Skeletal muscle satellite cell (primary cell): ENCODE results near the gene SGSM2.
"Not testable (repeated sequence)": the region's sequence is repeated elsewhere in the genome, so short reads cannot be mapped to it uniquely, and the experiment has no call there.

Source experiments
- H3K27me3 ChIP-seq: 2 replicates; pipeline ENCODE4 v1.7.0; 2013; ENCODE audit warnings: low read length; ENCODE audit not compliant: control insufficient read depth, insufficient read depth
- H3K36me3 ChIP-seq: 2 replicates; pipeline ENCODE4 v1.7.0; 2013; ENCODE audit warnings: mild to moderate bottlenecking, control low read depth, low read length; ENCODE audit not compliant: insufficient read depth
- H3K4me1 ChIP-seq: 2 replicates; pipeline ENCODE4 v1.7.0; 2013; ENCODE audit warnings: low read length; ENCODE audit not compliant: control insufficient read depth, insufficient read depth
- H3K4me2 ChIP-seq: 2 replicates; pipeline ENCODE4 v1.7.0; 2013; ENCODE audit warnings: mild to moderate bottlenecking, low read length
- H3K4me3 ChIP-seq: 2 replicates; pipeline ENCODE4 v1.7.0; 2013; ENCODE audit warnings: low read length
- H3K9ac ChIP-seq: 2 replicates; pipeline ENCODE4 v1.7.0; 2013; ENCODE audit warnings: mild to moderate bottlenecking, low read depth, low read length, moderate library complexity
- H3K9me3 ChIP-seq: replicated peaks from 2 replicates; pipeline ENCODE4 v1.7.0; 2013; ENCODE audit warnings: mild to moderate bottlenecking, control low read depth, low read length

Gene SGSM2

GRCh38 chr17:2304931-2305330 lies 32.4 kb upstream of the SGSM2 start:
- Histone ChIP-seq H3K4me3 (no peak overlapping the region), H3K4me1 (peaks cover 8% of the 10 kb centered on the region), H3K27me3 (no peaks in the 10 kb centered on the region), H3K36me3 (peaks cover 4% of the 10 kb centered on the region), H3K4me2 (no peak overlapping the region), H3K9me3 (no peaks in the 10 kb centered on the region), H3K9ac (no peak overlapping the region)

- H3K4me1 ChIP-seq = peaks cover 6% of the 10 kb centered on the region
- no peaks in the 10 kb centered on the region for H3K27me3 ChIP-seq
- no peaks in the 10 kb centered on the region for H3K9me3 ChIP-seq
- no peak overlapping the region for H3K9ac ChIP-seq
- H3K4me3 ChIP-seq = no peak overlapping the region
- no peaks in the 10 kb centered on the region for H3K36me3 ChIP-seq
- no peak overlapping the region for H3K4me2 ChIP-seq
These were observed 27.8 kb upstream of the SGSM2 start for GRCh38 chr17:2309338-2310154.

DNA sequence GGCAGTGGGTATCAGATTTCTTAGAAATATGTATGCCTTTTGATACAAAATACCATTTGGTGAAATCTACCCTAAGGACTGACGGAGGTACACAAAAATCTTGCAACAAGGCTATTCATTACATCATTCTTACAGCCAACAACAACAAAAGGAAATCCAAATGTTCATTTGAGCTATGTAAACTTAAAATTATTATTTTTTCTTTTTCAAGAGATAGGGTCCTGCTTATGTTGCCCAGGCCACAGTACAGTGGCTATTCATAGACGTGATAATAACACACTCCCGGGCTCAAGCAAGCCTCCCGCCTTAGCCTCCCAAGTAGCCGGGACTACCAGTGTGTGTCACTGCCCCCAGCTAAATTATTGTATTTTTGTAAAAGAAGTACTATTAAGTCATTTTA lies 24.6 kb upstream of the SGSM2 start:
- Histone ChIP-seq H3K4me2 (no peak overlapping the region), H3K27me3 (no peaks in the 10 kb centered on the region), H3K9ac (no peak overlapping the region), H3K9me3 (no peaks in the 10 kb centered on the region), H3K36me3 (no peaks in the 10 kb centered on the region), H3K4me1 (peaks cover 6% of the 10 kb centered on the region), H3K4me3 (no peak overlapping the region)

DNA sequence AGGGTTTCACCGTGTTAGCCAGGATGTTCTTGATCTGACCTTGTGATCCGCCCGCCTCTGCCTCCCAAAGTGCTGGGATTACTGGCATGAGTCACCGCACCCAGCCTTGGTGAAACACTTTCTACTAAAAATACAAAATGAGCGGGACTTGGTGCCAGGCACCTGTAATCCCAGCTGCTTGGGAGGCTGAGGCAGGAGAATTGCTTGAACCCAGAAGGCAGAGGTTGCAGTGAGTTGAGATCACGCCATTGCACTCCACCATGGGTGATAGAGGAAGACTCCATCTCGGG lies 20.4 kb upstream of the SGSM2 start:
- H3K4me1 ChIP-seq, H3K27me3 ChIP-seq, H3K9ac ChIP-seq, H3K4me2 ChIP-seq, H3K4me3 ChIP-seq, H3K36me3 ChIP-seq, H3K9me3 ChIP-seq: not testable (repeated sequence)

GRCh38 chr17:2317796-2318195 lies 19.5 kb upstream of the SGSM2 start:
- Histone ChIP-seq H3K9ac (no peak overlapping the region), H3K9me3 (no peaks in the 10 kb centered on the region), H3K27me3 (no peaks in the 10 kb centered on the region), H3K4me2 (no peak overlapping the region), H3K4me1 (peaks cover 2% of the 10 kb centered on the region), H3K36me3 (peaks cover 5% of the 10 kb centered on the region), H3K4me3 (no peak overlapping the region)

- Histone ChIP-seq H3K4me3 (no peak overlapping the region), H3K27me3 (no peaks in the 10 kb centered on the region), H3K9me3 (no peaks in the 10 kb centered on the region), H3K4me2 (no peak overlapping the region), H3K36me3 (peaks cover 17% of the 10 kb centered on the region), H3K4me1 (no peaks in the 10 kb centered on the region), H3K9ac (no peak overlapping the region)
These were observed 18.2 kb upstream of the SGSM2 start for GRCh38 chr17:2319051-2319450.

DNA sequence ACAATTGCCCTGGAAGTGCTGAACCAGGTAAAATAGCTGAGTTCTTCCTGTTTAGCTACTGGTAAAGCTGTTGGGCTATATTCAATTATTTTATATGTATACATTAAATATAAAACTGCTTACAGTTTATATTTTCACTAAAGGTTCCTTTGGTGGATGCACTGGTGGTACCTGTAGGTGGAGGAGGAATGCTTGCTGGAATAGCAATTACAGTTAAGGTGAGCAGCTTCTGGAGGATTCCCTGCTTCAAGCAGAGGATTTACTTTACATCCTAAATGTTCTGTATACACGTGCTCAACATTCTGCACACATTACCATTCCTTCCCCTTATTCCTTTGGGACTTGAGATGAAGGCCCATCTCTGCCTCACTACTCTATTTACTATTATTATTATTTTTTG lies 15.9 kb upstream of the SGSM2 start:
- Histone ChIP-seq H3K36me3 (peaks cover 39% of the 10 kb centered on the region), H3K4me2 (no peak overlapping the region), H3K27me3 (no peaks in the 10 kb centered on the region), H3K4me1 (no peaks in the 10 kb centered on the region), H3K4me3 (no peak overlapping the region), H3K9me3 (no peaks in the 10 kb centered on the region), H3K9ac (no peak overlapping the region)

- no peak overlapping the region for H3K4me2 ChIP-seq
- H3K27me3 ChIP-seq = no peaks in the 10 kb centered on the region
- no peak overlapping the region for H3K9ac ChIP-seq
- H3K9me3 ChIP-seq = no peaks in the 10 kb centered on the region
- no peaks in the 10 kb centered on the region for H3K4me1 ChIP-seq
- H3K36me3 ChIP-seq = peaks cover 53% of the 10 kb centered on the region
- no peak overlapping the region for H3K4me3 ChIP-seq
These were observed 13.5 kb upstream of the SGSM2 start for GRCh38 chr17:2323629-2324314.

DNA sequence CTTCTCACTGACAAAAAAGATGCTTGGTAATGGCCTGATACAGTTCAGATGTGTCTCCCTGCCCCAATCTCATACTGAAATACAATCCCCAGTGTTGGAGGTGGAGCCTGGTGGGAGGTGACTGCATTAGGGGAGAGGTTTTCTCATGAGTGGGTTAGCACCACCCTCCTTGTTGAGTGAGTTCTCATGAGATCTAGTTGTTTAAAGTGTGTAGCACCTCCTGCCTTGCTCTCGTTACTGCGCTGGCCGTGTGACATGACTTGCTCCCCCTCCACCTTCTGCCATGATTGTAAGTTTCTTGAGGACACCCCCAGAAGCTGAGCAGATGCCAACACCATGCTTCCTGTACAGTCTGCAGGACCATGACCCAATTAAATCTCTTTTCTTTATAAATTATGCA lies 6.0 kb upstream of the SGSM2 start:
- Histone ChIP-seq H3K4me2 (no peak overlapping the region), H3K27me3 (no peaks in the 10 kb centered on the region), H3K9ac (no peak overlapping the region), H3K36me3 (peaks cover 77% of the 10 kb centered on the region), H3K4me1 (peaks cover 9% of the 10 kb centered on the region), H3K9me3 (no peaks in the 10 kb centered on the region), H3K4me3 (no peak overlapping the region)

GRCh38 chr17:2335726-2336214 lies 1.5 kb upstream of the SGSM2 start:
- Histone ChIP-seq H3K4me2 (peak overlapping the region; percentile 90), H3K36me3 (peaks cover 43% of the 10 kb centered on the region), H3K9ac (peak overlapping the region; percentile 95), H3K4me3 (peak overlapping the region; percentile 93), H3K9me3 (no peaks in the 10 kb centered on the region), H3K4me1 (peaks cover 21% of the 10 kb centered on the region), H3K27me3 (no peaks in the 10 kb centered on the region)

DNA sequence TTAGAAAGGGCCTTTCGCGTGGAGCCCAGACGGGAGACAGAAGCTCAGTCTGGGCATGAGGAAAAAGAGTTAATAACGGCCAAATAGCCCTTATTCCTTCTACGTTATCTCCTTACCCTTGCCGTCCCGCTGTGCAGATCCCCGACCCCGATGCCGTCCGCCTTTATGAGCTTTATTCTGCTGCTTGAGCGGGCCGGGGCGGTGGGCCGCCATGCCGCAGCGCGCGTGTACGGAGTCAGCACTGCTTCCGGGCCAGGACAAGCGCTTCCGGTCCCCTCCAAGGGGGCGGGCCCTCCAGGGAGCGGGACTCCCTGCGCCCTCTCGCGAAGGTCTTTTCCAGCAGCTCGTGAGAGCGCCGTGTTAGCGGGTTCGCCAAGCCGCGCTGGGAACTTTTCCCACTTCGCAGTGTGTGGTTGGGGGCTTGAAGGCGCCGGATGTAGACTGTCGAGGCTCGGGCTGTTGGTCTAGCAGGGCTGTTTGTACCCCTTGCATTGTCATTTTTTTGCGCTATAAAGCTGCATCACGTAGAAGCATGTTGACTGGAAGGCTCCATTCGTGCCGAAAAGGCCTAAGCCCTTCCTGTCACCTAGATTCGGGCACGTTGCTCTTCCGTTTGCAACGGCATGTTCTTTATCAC lies 968 bp upstream of the SGSM2 start, which contains the start of gene TSR1:
TSR1 (minus strand) TSS at position 243 of the 637 bp plus-strand sequence; CDS start at position 213, 30 bp downstream.
- H3K36me3 ChIP-seq = peaks cover 37% of the 10 kb centered on the region
- peak within 1 kb of the TSS; percentile 90 for H3K4me2 ChIP-seq
- no peaks in the 10 kb centered on the region for H3K9me3 ChIP-seq
- H3K27me3 ChIP-seq = no peaks in the 10 kb centered on the region
- peak within 1 kb of the TSS; percentile 95 for H3K9ac ChIP-seq
- peaks cover 21% of the 10 kb centered on the region for H3K4me1 ChIP-seq
- peak within 1 kb of the TSS; percentile 93 for H3K4me3 ChIP-seq
